Stimulated activated CD8-positive, alpha-beta memory T cell treated with anti-CD3 and anti-CD28 coated beads, Interleukin-12 subunit alpha, Interleukin-12 subunit beta, amount 100 ng/mL, for 24 hours (primary cell): ENCODE measurements around the gene CCDC3.
"Not testable (repeated sequence)": the region's sequence is repeated elsewhere in the genome, so short reads cannot be mapped to it uniquely, and the experiment has no call there.

ENCODE experiments used
- DNase-seq: peaks from one replicate; pipeline ENCODE4 v3.0.0-alpha.2; 2020; ENCODE audit errors: extremely low read depth

The CCDC3 gene

DNA sequence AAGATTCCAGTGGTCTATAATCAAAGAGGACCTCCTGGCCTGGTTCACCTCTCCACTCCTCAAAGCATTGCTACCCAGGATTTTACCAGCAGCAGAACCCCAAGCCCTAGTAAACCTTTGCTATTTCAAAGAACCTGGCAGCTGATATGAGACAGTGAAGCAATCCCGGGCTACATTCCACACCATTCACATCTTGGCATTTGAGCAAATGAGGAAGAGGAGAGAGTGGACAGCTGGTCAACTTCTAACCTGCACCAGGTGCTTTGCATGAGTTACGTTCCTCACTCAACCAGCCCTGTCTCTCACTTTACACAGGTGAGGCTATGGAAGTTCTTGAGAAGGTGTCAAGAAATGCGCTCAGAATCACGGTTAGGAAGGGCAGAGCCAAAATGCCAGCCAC, 1.1 kb downstream of the CCDC3 start:
- no peak for DNase-seq

DNA sequence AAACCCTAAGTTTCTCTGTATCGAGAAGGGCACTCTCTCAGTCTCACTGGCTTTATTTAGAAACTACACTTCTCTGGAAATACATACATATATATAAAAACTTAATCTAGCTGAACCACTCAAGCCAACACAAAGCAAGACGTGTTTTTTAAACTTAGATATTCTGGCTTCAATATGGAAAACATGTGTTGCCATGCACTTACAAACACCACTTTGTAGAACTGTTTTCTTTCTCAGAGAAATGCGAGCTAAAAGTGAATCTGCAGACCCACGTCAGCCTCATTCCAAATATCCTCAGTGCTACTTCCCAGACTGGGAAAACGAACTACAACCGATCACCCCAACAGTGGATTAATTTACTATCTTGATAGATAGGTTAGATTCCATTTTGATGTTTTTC, 1.7 kb downstream of the CCDC3 start:
- DNase-seq = no peak

- DNase-seq = no peak
Observed at GRCh38 chr10:12995425-12995861, 6.1 kb downstream of the CCDC3 start.

- DNase-seq = no peak
Observed at GRCh38 chr10:12993595-12993994, 7.9 kb downstream of the CCDC3 start.

GRCh38 chr10:12985347-12985746, 16.2 kb downstream of the CCDC3 start:
- no peak for DNase-seq

DNA sequence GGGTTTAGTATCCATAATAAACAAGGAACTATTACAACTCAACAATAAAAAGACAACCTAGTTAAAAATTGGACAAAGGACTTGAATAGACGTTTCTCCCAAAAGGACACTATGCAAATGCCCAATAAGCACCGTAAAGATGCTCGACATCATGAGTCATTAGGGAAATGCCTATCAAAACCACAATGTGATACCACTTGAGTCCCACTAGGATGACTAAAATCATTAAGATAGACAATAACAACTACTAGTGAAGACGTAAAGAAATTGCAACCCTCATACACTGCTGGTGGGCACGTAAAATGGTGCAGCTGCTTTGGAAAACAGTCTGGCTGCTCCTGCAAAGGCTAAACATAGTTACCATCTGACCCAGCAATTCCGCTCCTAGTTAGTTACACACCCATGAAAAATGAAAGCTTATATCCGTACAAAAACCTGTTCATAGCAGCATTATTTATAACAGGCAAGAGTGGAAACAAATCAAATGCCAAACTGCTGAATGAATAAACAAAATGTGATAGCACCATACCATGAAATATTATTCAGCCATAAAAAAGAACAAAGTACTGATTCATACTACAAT, 17.3 kb downstream of the CCDC3 start:
- DNase-seq = no peak

GRCh38 chr10:12983568-12983967, 17.9 kb downstream of the CCDC3 start:
- not testable (repeated sequence) for DNase-seq

GRCh38 chr10:12981570-12981969, 19.9 kb downstream of the CCDC3 start:
- DNase-seq = no peak

DNA sequence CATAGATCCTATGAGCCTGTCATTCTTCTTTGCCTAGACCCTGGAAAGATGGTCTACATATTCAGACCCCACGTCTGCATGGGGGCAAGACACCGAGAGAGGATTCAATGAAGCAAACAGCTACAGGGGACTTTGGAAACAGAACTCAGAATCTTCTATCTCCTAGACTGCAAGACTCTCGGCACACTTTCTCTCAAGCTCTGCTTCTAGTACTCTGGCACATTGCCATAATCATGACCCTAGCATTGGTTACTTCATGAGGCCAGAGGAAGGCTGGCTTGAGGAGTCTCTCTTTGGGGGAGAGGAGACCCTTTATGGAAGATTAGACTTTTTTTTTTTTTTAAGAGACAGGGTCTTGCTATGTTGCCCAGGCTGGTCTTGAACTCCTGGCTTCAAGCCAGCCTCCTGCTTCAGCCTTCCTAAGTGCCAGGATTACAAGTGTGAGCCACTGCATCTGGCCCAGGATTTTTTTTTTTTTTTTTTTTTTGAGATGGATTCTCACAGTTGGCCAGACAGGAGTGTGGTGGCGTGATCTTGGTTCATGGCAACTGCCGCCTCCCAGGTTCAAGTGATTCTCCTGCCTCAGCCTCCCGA, 20.7 kb downstream of the CCDC3 start:
- no peak for DNase-seq

- DNase-seq = no peak
Observed at GRCh38 chr10:12980102-12980661, 21.3 kb downstream of the CCDC3 start.

- no peak for DNase-seq
Observed at GRCh38 chr10:12978891-12979290, 22.6 kb downstream of the CCDC3 start.

DNA sequence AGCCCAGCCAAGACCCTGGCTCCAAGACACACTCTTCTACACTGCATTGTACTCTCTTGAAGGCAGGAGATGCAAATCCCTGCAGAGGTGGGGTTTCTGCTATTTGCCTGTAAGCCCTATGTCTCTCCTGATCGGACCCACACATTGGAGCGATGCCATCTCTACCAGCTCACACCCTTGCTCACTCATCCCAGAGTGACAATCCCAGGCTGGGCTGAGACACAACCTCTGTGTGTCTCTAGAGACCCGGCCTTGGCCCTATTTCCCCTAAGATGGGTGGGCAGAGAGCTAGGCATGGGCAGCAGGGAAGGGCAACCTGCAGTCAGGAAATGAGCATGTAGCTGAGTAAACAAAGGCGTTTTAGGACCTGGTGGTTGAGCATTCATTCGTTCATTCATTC, 25.6 kb downstream of the CCDC3 start:
- DNase-seq = no peak

DNA sequence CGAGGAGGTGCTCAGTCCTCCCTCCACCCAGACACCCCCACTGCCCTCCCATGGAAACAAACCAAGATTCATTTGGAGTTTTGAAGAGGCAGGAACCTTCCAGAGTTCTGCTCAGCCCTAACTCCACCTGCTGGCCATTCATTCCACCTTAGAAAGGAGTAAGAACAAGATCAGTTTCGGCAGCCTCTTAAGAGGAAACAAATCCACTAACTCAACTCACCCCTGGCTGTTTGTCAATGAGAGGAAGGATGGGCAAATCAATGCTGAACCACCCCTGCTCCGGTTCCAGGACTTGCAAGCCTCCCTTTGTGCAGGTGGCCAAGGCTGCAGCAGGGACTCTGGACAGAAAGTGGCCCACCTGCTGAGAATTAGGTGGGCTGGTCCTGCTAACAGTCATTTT, 26.2 kb downstream of the CCDC3 start:
- DNase-seq = no peak

DNA sequence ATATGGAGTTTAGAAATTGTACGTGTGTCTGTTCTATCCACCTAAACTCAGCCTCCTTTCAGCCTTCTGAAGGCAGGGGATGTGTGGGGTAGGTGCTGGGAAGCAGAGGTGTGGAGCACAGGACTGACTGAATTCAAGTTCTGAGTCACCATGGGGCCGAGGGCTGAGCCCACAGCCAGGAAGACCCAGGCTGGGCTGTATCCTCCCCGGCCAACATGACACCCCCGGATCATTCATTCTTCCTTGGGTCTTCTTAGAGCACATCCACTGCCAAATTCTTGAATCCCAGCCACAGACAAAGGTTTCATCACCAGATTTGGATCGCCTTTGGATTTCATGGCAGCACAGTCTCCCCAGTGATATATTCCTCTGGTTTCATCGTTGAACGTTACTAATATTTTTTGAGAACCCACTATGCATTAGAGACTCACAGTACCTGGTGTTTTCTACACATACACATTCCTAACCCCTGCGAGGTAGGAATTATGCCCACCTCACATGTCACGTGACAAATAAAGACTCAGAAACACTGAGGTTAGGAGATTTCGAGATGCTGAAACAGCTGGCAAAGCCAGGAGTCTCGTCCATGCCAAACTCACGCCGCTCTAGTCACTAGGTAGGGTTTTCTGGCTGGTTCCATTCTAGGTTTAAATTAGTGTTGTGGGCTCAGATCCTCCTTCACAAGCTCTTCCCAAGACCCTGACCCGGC, 26.9 kb downstream of the CCDC3 start:
- no peak for DNase-seq

DNA sequence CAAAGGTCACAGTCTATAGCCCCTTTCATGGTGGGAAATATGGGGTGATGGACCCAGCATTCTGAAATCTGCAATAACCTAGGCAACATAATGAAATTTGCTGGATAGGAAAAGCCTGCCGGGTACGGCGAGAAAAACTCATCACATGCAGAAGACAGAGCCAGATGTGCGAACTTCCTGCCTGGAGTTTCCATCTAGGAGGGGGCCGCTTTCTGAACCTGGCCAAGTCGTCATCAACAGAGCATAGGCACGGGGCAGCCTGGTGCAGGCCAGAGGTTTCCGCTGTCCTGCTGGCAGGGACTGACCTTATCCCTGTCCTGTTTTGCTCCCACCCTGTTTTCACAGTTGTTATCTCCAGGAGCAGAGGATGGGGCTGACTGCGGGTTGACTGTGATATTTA, 27.4 kb downstream of the CCDC3 start:
- DNase-seq = no peak

DNA sequence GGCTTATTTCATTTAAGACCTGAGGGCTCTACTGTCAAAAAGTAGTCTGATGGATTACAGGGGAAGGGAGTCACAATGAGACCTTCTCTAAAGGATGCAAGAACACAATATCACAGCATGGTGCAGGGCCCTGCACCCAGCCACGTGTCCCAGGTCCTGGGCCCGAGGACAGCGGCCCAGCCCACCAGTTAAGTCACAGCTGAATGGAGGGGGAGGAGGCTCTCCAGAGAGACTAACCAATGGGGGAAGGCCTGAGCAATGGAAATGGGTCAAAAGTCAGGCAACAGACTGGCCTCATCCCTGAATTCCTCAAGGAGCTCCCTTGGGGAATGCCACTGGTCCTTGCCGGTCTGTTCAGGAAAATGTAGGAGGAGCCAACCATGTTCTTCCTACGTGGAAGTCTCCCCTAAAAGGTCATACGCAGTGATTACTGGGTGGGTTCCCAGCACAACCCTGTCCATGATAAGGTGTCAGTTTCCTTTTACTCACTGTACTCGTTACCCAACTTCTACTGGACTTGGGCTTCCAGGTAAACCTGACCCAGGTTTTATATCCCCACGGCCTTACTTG, 28.3 kb downstream of the CCDC3 start:
- DNase-seq = no peak

DNA sequence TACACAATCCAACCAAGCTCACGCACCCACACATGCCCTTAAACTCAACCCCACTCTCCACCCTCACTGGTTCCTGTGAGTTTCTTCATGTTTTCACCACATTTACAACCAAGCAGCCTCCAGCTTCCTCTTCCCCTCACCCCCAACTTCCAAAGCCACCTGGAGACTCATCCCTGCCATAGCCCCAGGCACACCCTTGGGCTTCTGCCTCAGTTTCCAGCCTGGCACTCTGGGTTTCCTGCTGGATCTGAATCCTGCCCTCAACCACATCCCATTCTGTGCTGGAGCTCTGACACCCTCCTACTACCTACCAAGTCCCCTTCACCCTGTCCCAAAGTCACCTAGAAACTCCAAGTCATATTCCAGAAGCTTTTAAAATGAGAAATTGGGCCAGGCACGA, 29.4 kb downstream of the CCDC3 start:
- DNase-seq = no peak

DNA sequence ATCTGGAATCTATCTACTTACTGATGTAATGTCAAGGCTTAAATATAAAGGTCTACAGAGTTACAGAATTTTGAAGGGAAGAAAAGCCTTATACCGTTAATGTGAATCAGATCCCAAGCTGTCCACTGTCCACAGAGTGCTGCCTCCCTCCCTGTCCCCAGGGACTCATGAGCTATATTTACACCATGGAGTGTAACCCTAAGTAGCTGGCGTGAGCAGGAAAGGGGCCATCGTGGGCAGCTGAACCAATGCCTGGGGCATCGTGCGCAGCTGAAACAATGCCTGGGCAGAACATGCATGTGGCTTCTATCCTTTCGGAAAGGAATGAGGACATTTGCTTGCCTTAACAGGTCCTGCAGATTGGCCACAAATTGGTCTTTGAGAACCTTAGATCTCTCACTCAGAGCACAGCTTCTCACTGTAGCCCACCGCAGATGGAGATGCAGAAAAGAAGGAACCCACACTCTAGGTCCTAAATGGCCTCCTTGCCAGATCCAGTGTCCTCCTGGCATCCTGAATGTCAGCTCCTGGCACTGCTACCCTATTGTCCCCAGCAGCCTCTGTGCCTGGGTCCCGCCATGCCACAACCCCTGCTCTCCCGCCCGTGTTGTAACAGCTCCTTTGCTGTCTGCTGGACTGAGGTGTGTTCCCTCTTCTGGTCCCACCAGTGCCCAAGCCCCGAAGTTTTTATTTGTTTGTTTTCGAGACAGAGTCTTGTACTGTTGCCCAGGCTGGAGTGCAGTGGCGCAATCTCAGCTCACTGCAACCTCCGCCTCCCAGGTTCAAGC, 30.3 kb downstream of the CCDC3 start:
- DNase-seq = no peak

DNA sequence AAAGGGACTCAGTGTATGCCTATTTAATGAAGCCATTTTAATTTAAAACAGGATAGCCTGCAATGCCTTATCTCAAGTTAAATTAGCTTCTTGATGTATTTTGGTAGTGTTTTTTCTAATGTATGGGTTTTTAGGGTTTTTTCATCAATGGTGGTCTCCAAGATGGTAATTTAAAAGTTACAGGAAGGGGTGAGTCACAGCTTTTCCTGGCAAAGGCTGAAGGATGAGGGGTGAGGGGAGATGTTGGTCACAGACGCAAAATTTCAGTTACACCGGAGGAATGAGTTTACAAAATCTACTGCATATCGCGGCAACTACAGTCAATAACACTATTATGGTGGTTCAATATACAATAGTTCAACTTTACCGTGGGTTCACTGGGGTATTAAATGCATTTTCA, 31.6 kb downstream of the CCDC3 start:
- DNase-seq = no peak

DNA sequence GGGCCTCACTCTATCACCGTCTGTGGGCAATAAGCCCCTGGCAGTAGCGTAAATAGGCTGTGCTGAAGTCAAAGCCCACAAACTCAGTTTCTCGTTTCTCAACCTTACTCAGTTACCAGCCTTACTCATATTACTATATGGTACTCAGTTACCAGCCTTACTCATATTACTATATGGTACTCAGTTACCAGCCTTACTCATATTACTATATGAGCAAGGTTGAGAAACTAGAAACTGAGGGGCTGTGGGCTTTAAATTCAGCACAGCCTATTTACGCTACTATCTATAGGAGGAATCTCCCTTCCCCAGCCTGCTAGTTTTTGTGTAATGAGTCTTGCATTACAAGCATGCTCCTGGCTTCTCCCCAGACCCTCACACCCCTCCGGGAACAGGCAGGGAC, 35.4 kb downstream of the CCDC3 start:
- DNase-seq = no peak

GRCh38 chr10:12965571-12965970, 35.9 kb downstream of the CCDC3 start:
- DNase-seq = no peak

DNA sequence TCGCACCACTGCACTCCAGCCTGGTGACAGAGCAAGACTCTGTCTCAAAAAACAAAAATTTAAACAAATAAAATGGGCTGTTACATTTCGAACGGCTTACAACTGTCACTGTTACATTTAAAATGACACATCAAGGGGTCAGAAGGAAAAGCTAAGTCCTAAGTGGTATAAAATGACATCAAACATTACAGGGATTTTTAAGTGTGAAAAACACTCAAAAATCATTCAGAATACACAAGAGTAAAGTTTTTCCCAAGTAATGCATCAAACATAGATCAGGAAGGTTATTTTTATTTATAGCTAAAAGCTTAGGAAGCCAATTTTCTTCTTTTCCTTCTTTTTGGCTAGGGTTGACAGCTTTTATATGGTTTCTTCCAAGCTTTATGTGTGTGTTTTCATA, 39.0 kb downstream of the CCDC3 start:
- DNase-seq = no peak
